ENCODE data around the gene MAP3K15. TPM values are rescaled to one million over a fixed set of nuclear protein-coding genes. Genes with fewer than 3 reads are reported as not detected.

Gene MAP3K15
- total RNA-seq, 1 experiment from 2014 or later = 1.2 TPM

GRCh38 chrX:19342331-19342906 is 172.9 kb downstream of the MAP3K15 start:
- Histone ChIP-seq H3K27ac (ENCODE audit: insufficient read length, low read depth, low read length) (no peak overlapping the region), H3K27me3 (ENCODE audit: insufficient read depth, low read length) (no peaks in the 10 kb centered on the region), H3K79me2 (ENCODE audit: insufficient read depth, low read length) (peaks cover 8% of the 10 kb centered on the region; the same call in 1 of the 2 replicates), H2BK12ac (ENCODE audit: insufficient read length, low read depth, low read length) (no peak overlapping the region), H3T11ph (ENCODE audit: low read length) (no peak overlapping the region), H3K4me1 (ENCODE audit: insufficient read depth, low read length) (no peaks in the 10 kb centered on the region; the same call in 1 of the 2 replicates), H3K4ac (ENCODE audit: low read depth, low read length) (no peak overlapping the region), H4K91ac (ENCODE audit: insufficient read length, low read depth, low read length) (no peak overlapping the region), H3K9ac (ENCODE audit: extremely low read depth, insufficient read length, low read length) (no peak overlapping the region), H2BK15ac (ENCODE audit: low read depth, low read length) (no peak overlapping the region), H4K8ac (replicated peaks; ENCODE audit: insufficient read length, low read depth, low read length) (no peak overlapping the region), H3K18ac (ENCODE audit: insufficient read length, low read depth, low read length) (no peak overlapping the region), H2AFZ (ENCODE audit: low read length) (no peak overlapping the region), H2BK120ac (ENCODE audit: low read depth, low read length, poor library complexity, severe bottlenecking) (no peak overlapping the region), H2BK20ac (ENCODE audit: low read depth, low read length, poor library complexity, severe bottlenecking) (no peak overlapping the region), H3K4me2 (ENCODE audit: insufficient read depth, insufficient read length, low read length) (no peak overlapping the region), H3K9me3 (ENCODE audit: control insufficient read depth, low read depth, low read length) (peaks cover 23% of the 10 kb centered on the region), H4K20me1 (ENCODE audit: control insufficient read depth, insufficient read depth, insufficient read length) (no peaks in the 10 kb centered on the region), H3K23me2 (ENCODE audit: insufficient read length, low read depth, low read length, poor library complexity, severe bottlenecking) (no peaks in the 10 kb centered on the region), H3K14ac (ENCODE audit: insufficient read depth, low read length) (no peak overlapping the region), H3K79me1 (ENCODE audit: insufficient read depth, low read depth, low read length, poor library complexity, severe bottlenecking) (no peaks in the 10 kb centered on the region), H2AK5ac (ENCODE audit: insufficient read length, low read length) (no peak overlapping the region), H2BK5ac (ENCODE audit: insufficient read length, low read length) (no peak overlapping the region), H4K5ac (ENCODE audit: insufficient read length, low read depth, low read length) (no peak overlapping the region), H3K23ac (ENCODE audit: insufficient read length, low read depth, low read length) (no peak overlapping the region), H3K56ac (ENCODE audit: insufficient read length, low read depth, low read length) (no peak overlapping the region)
- Mint-ChIP-seq H3K36me3 (ENCODE audit: insufficient read depth in 1 of 3, low read depth in 3 of 3) (peaks cover 0 to 8% (median 6%) of the 10 kb centered on the region in 3 experiments; a peak in 3 of 7 replicates), H3K27me3 (ENCODE audit: low read depth) (peaks cover 8% of the 10 kb centered on the region; the same call in 1 of the 2 replicates), H3K4me1 (peaks cover 7 to 9% of the 10 kb centered on the region in 2 experiments), H3K27ac (no peak overlapping the region), H3K4me3 (no peak overlapping the region), H3K9me3 (peaks cover 68% of the 10 kb centered on the region in 2 experiments)
- no peak for TF ChIP-seq CTCF (conservative IDR thresholded peaks at IDR 0.05)
- WGBS (ENCODE audit: extremely low coverage, insufficient read length, low lambda C conversion rate) = no CpG with 5 or more reads among the region's 6 CpGs
- no peak for DNase-seq
